WTC11 (cell line): Measurements from ENCODE around the gene NRXN3. TPM values are rescaled to one million over a fixed set of nuclear protein-coding genes. Genes with fewer than 3 reads are reported as not detected.

Experiments
- ATAC-seq: fragments of 200-7000 bp; cut with Tn5 transposase; 2 replicates; pipeline ENCODE4 v1.10.0; 2021; ENCODE audit warnings: mild to moderate bottlenecking, moderate library complexity
- CTCF ChIA-PET: fragments of 300-600 bp; sonication (Branson Sonifier 250); formaldehyde crosslinking; loops from one replicate; lab custom pipeline; 2021; ENCODE audit warnings: antibody characterized with exemption; lab: Charles Lee
- POLR2A ChIA-PET: fragments of 350-600 bp; sonication (Branson Sonifier 250); formaldehyde crosslinking; loops from one replicate; lab custom pipeline; 2021; ENCODE audit warnings: antibody characterized with exemption; lab: Charles Lee
- DNase-seq: peaks from one replicate; pipeline ENCODE4 v3.0.0; 2021; ENCODE audit warnings: low spot score
- H3K27ac Mint-ChIP-seq: 2 replicates; pipeline ENCODE4 v1.8.0; 2021; ENCODE audit warnings: mixed read lengths
- H3K27me3 Mint-ChIP-seq: 2 replicates; pipeline ENCODE4 v1.8.0; 2021; ENCODE audit warnings: low read depth, mild to moderate bottlenecking, moderate library complexity, mixed read lengths
- H3K36me3 Mint-ChIP-seq: 2 replicates; pipeline ENCODE4 v1.8.0; 2021; ENCODE audit warnings: mixed read lengths
- H3K4me1 Mint-ChIP-seq: 2 replicates; pipeline ENCODE4 v1.8.0; 2022; ENCODE audit warnings: mixed read lengths
- H3K4me3 Mint-ChIP-seq: 2 replicates; pipeline ENCODE4 v1.8.0; 2021; ENCODE audit warnings: mild to moderate bottlenecking, moderate library complexity, mixed read lengths
- H3K9me3 Mint-ChIP-seq: 2 replicates; pipeline ENCODE4 v1.8.0; 2021; ENCODE audit warnings: mixed read lengths
- AFF4 ChIP-seq: sonication (generic); formaldehyde crosslinking; IDR thresholded peaks from 2 replicates; pipeline ENCODE4 v1.8.1; 2023; ENCODE audit warnings: mild to moderate bottlenecking, missing genetic modification reagents, borderline replicate concordance
- ATF3 ChIP-seq: sonication (generic); formaldehyde crosslinking; conservative IDR thresholded peaks from 2 replicates; pipeline ENCODE4 v1.8.1; 2022; ENCODE audit warnings: mild to moderate bottlenecking, missing genetic modification reagents
- ATF6 ChIP-seq: sonication (generic); formaldehyde crosslinking; IDR thresholded peaks from 2 replicates; pipeline ENCODE4 v1.8.1; 2023; ENCODE audit warnings: mild to moderate bottlenecking, missing genetic modification reagents
- E2F5 ChIP-seq: sonication (generic); formaldehyde crosslinking; IDR thresholded peaks from 2 replicates; pipeline ENCODE4 v1.8.1; 2022; ENCODE audit warnings: mild to moderate bottlenecking, moderate library complexity, missing genetic modification reagents
- EMX1 ChIP-seq: fragments of 250-450 bp; sonication (Bioruptor Pico); IDR thresholded peaks from 2 replicates; pipeline ENCODE4 v1.8.0; 2021; ENCODE audit warnings: mild to moderate bottlenecking
- ETV6 ChIP-seq: sonication (generic); formaldehyde crosslinking; IDR thresholded peaks from 2 replicates; pipeline ENCODE4 v1.8.1; 2022; ENCODE audit warnings: mild to moderate bottlenecking, missing genetic modification reagents
- FOXP4 ChIP-seq: sonication (generic); formaldehyde crosslinking; IDR thresholded peaks from 2 replicates; pipeline ENCODE4 v1.8.0; 2022; ENCODE audit warnings: mild to moderate bottlenecking, missing genetic modification reagents
- GTF2I ChIP-seq: fragments of 250-450 bp; sonication (Bioruptor Pico); conservative IDR thresholded peaks from 2 replicates; pipeline ENCODE4 v1.4.0; 2021; ENCODE audit warnings: mild to moderate bottlenecking
- IRF1 ChIP-seq: sonication (generic); formaldehyde crosslinking; IDR thresholded peaks from 2 replicates; pipeline ENCODE4 v1.8.0; 2023; ENCODE audit warnings: missing genetic modification reagents
- NR2C2 ChIP-seq: sonication (generic); formaldehyde crosslinking; IDR thresholded peaks from 2 replicates; pipeline ENCODE4 v1.8.0; 2022; ENCODE audit warnings: mild to moderate bottlenecking, missing genetic modification reagents
- OVOL2 ChIP-seq: fragments of 250-450 bp; sonication (Bioruptor Pico); IDR thresholded peaks from 2 replicates; pipeline ENCODE4 v1.9.0; 2021; ENCODE audit warnings: mild to moderate bottlenecking, borderline replicate concordance
- SMAD4 ChIP-seq: sonication (generic); formaldehyde crosslinking; IDR thresholded peaks from 2 replicates; pipeline ENCODE4 v1.8.0; 2022; ENCODE audit warnings: mild to moderate bottlenecking, missing genetic modification reagents
- TCF7 ChIP-seq: sonication (generic); formaldehyde crosslinking; IDR thresholded peaks from 2 replicates; pipeline ENCODE4 v1.8.0; 2022; ENCODE audit warnings: mild to moderate bottlenecking, low read depth, missing genetic modification reagents, moderate library complexity
- TEAD4 ChIP-seq: sonication (generic); formaldehyde crosslinking; IDR thresholded peaks from 2 replicates; pipeline ENCODE4 v1.8.0; 2022; ENCODE audit warnings: mild to moderate bottlenecking, missing genetic modification reagents
- USF2 ChIP-seq: sonication (generic); formaldehyde crosslinking; IDR thresholded peaks from 2 replicates; pipeline ENCODE4 v1.8.1; 2023; ENCODE audit warnings: mild to moderate bottlenecking, missing genetic modification reagents, moderate library complexity
- ZBTB21 ChIP-seq: sonication (generic); formaldehyde crosslinking; IDR thresholded peaks from 2 replicates; pipeline ENCODE4 v1.8.1; 2023; ENCODE audit warnings: mild to moderate bottlenecking, missing genetic modification reagents, borderline replicate concordance
- ZNF121 ChIP-seq: sonication (generic); formaldehyde crosslinking; IDR thresholded peaks from 2 replicates; pipeline ENCODE4 v1.8.0; 2023; ENCODE audit warnings: missing genetic modification reagents
- ZNF263 ChIP-seq: sonication (generic); formaldehyde crosslinking; IDR thresholded peaks from 2 replicates; pipeline ENCODE4 v1.8.1; 2022; ENCODE audit warnings: low read depth, mild to moderate bottlenecking, moderate library complexity, missing genetic modification reagents
- ZNF281 ChIP-seq: sonication (generic); formaldehyde crosslinking; IDR thresholded peaks from 2 replicates; pipeline ENCODE4 v1.8.0; 2023; ENCODE audit warnings: mild to moderate bottlenecking, missing genetic modification reagents
- ZNF512 ChIP-seq: sonication (generic); formaldehyde crosslinking; IDR thresholded peaks from 2 replicates; pipeline ENCODE4 v1.8.1; 2022; ENCODE audit warnings: missing genetic modification reagents, borderline replicate concordance
- total RNA-seq: library from RNA; stranded (reverse); gene quantifications from 3 replicates; pipeline ENCODE4 v1.2.3, GENCODE V29; 2021

NRXN3 gene
- total RNA-seq, 1 experiment from 2014 or later: 3.0 TPM

GRCh38 chr14:78885884-78886283 lies 715.7 kb downstream of the NRXN3 start:
- ChIA-PET POLR2A (no interaction called here), CTCF (no interaction called here)
- peaks cover 29% of the 10 kb centered on the region for H3K9me3 Mint-ChIP-seq
- peaks cover 22% of the 10 kb centered on the region for H3K36me3 Mint-ChIP-seq
- H3K4me3 Mint-ChIP-seq: no peak overlapping the region
- no peak for TF ChIP-seq AFF4 (CRISPR knock-in tag)
- TF ChIP-seq USF2 (CRISPR knock-in tag): peak; percentile 54; the same call in 1 of the 2 replicates
- TF ChIP-seq NR2C2: no peak
- no peak for TF ChIP-seq ATF3 (CRISPR knock-in tag)
- no peaks in the 10 kb centered on the region for H3K4me1 Mint-ChIP-seq
- DNase-seq: no peak
- no peaks in the 10 kb centered on the region for H3K27me3 Mint-ChIP-seq
- ATAC-seq: peak; percentile 61; the same call in 1 of the 2 replicates
- H3K27ac Mint-ChIP-seq: no peak overlapping the region

- peaks cover 46% of the 10 kb centered on the region for H3K4me1 Mint-ChIP-seq
- CTCF ChIA-PET: no interaction called here
- H3K4me3 Mint-ChIP-seq: no peak overlapping the region
- peaks cover 16% of the 10 kb centered on the region for H3K9me3 Mint-ChIP-seq
- H3K27me3 Mint-ChIP-seq: peaks cover 3% of the 10 kb centered on the region
- peaks cover 8% of the 10 kb centered on the region for H3K36me3 Mint-ChIP-seq
- POLR2A ChIA-PET: no interaction called here
- DNase-seq: no peak
- no peak overlapping the region for H3K27ac Mint-ChIP-seq
- ATAC-seq: no peak
- no peak for TF ChIP-seq ZNF512 (CRISPR knock-in tag)
- no peak for TF ChIP-seq E2F5
- no peak for TF ChIP-seq IRF1 (CRISPR knock-in tag)
- TF ChIP-seq ZNF281 (CRISPR knock-in tag): no peak
- no peak for TF ChIP-seq GTF2I (CRISPR knock-in tag)
- no peak for TF ChIP-seq OVOL2 (CRISPR knock-in tag)
- no peak for TF ChIP-seq ZNF121 (CRISPR knock-in tag)
- no peak for TF ChIP-seq SMAD4 (CRISPR knock-in tag)
- no peak for TF ChIP-seq EMX1 (CRISPR knock-in tag)
- TF ChIP-seq ETV6 (CRISPR knock-in tag): no peak
- no peak for TF ChIP-seq ATF6
- no peak for TF ChIP-seq FOXP4 (CRISPR knock-in tag)
- TF ChIP-seq ZNF263: no peak
- TF ChIP-seq TCF7: no peak
- TF ChIP-seq ZBTB21 (CRISPR knock-in tag): no peak
- TF ChIP-seq TEAD4: no peak
Measured at GRCh38 chr14:78897443-78897842, 727.3 kb downstream of the NRXN3 start.
